ENCODE measurements around the gene ASAH2. TPM values are rescaled to one million over a fixed set of nuclear protein-coding genes. Genes with fewer than 3 reads are reported as not detected.

ASAH2 gene
- total RNA-seq, 1 experiment from 2014 or later = 4.6 TPM

GRCh38 chr10:50224330-50224952, 26.9 kb downstream of the ASAH2 start:
- Mint-ChIP-seq H3K4me1 (no peaks in the 10 kb centered on the region), H3K27me3 (ENCODE audit: low read depth) (no peaks in the 10 kb centered on the region; the same call in 1 of the 2 replicates), H3K27ac (no peak overlapping the region), H3K9me3 (no peaks in the 10 kb centered on the region), H3K4me3 (no peak overlapping the region), H3K36me3 (ENCODE audit: insufficient read depth in 1 of 3, low read depth in 3 of 3) (no peaks in the 10 kb centered on the region)
- no peak overlapping the region for H2AFZ ChIP-seq (ENCODE audit: low read length)
- no peak overlapping the region for H2BK20ac ChIP-seq (ENCODE audit: low read depth, low read length, poor library complexity, severe bottlenecking)
- H4K91ac ChIP-seq (ENCODE audit: insufficient read length, low read depth, low read length) = no peak overlapping the region
- no peak overlapping the region for H3K18ac ChIP-seq (ENCODE audit: insufficient read length, low read depth, low read length)
- TF ChIP-seq CTCF (conservative IDR thresholded peaks at IDR 0.05) = peak; percentile 75
- H3K79me2 ChIP-seq (ENCODE audit: insufficient read depth, low read length) = no peaks in the 10 kb centered on the region
- no peak overlapping the region for H3K23ac ChIP-seq (ENCODE audit: insufficient read length, low read depth, low read length)
- no peak overlapping the region for H3K56ac ChIP-seq (ENCODE audit: insufficient read length, low read depth, low read length)
- no peaks in the 10 kb centered on the region for H3K79me1 ChIP-seq (ENCODE audit: insufficient read depth, low read depth, low read length, poor library complexity, severe bottlenecking)
- H4K5ac ChIP-seq (ENCODE audit: insufficient read length, low read depth, low read length) = no peak overlapping the region
- no peaks in the 10 kb centered on the region for H3K27me3 ChIP-seq (ENCODE audit: insufficient read depth, low read length)
- no peak overlapping the region for H3K27ac ChIP-seq (ENCODE audit: insufficient read length, low read depth, low read length)
- H2BK12ac ChIP-seq (ENCODE audit: insufficient read length, low read depth, low read length) = no peak overlapping the region
- no peak overlapping the region for H2BK5ac ChIP-seq (ENCODE audit: insufficient read length, low read length)
- H2AK5ac ChIP-seq (ENCODE audit: insufficient read length, low read length) = no peak overlapping the region
- no CpG with 5 or more reads among the region's 6 CpGs for WGBS (ENCODE audit: extremely low coverage, insufficient read length, low lambda C conversion rate)
- H3K4me1 ChIP-seq (ENCODE audit: insufficient read depth, low read length) = no peaks in the 10 kb centered on the region
- no peak overlapping the region for H3K9ac ChIP-seq (ENCODE audit: extremely low read depth, insufficient read length, low read length)
- no peak overlapping the region for H3K4ac ChIP-seq (ENCODE audit: low read depth, low read length)
- H3K4me2 ChIP-seq (ENCODE audit: insufficient read depth, insufficient read length, low read length) = no peak overlapping the region
- no peak overlapping the region for H3T11ph ChIP-seq (ENCODE audit: low read length)
- no peaks in the 10 kb centered on the region for H3K9me3 ChIP-seq (ENCODE audit: control insufficient read depth, low read depth, low read length)
- H3K14ac ChIP-seq (ENCODE audit: insufficient read depth, low read length) = no peak overlapping the region
- no peak overlapping the region for H4K8ac ChIP-seq (replicated peaks; ENCODE audit: insufficient read length, low read depth, low read length)
- no peak overlapping the region for H2BK15ac ChIP-seq (ENCODE audit: low read depth, low read length)
- no peaks in the 10 kb centered on the region for H4K20me1 ChIP-seq (ENCODE audit: control insufficient read depth, insufficient read depth, insufficient read length)
- H3K23me2 ChIP-seq (ENCODE audit: insufficient read length, low read depth, low read length, poor library complexity, severe bottlenecking) = no peaks in the 10 kb centered on the region
- no peak overlapping the region for H2BK120ac ChIP-seq (ENCODE audit: low read depth, low read length, poor library complexity, severe bottlenecking)
- peak; percentile 42 for DNase-seq
